Right lobe of liver (tissue), 6 donors: Measurements from ENCODE around the gene CENPM. TPM values are rescaled to one million over a fixed set of nuclear protein-coding genes. Genes with fewer than 3 reads are reported as not detected.

ENCODE experiments used
- ATAC-seq, 4 donors: fragments of 200-7000 bp; cut with Tn5 transposase; one replicate each; pipeline ENCODE4 v1.9.1; 2020; ENCODE audit warnings: mild to moderate bottlenecking in 4 of 4, moderate library complexity in 4 of 4
- DNase-seq, 3 donors: peaks; one replicate each; pipeline ENCODE4 v3.0.0-alpha.2; 2020
- H3K27ac ChIP-seq, 3 donors: fragments of 200-600 bp; one replicate each; pipeline ENCODE4 v1.8.0; 2022
- H3K27me3 ChIP-seq, 2 donors: fragments of 200-600 bp; one replicate each; pipeline ENCODE4 v1.8.0; 2022
- H3K36me3 ChIP-seq, 4 donors: fragments of 200-600 bp; sonication (generic) in 1 of 4; one replicate each; pipeline versions ENCODE4 v1.5.1 to v1.8.0; 2017 to 2022; ENCODE audit warnings: control low read depth in 1 of 4
- H3K4me1 ChIP-seq, 4 donors: fragments of 200-600 bp; sonication (generic) in 1 of 4; one replicate each; pipeline versions ENCODE4 v1.5.1 to v1.8.0; 2017 to 2022; ENCODE audit warnings: control low read depth in 1 of 4
- H3K4me3 ChIP-seq, 3 donors: fragments of 200-600 bp; one replicate each; pipeline ENCODE4 v1.8.0; 2022
- H3K9me3 ChIP-seq, 4 donors: fragments of 200-600 bp; sonication (generic) in 1 of 4; one replicate each; pipeline versions ENCODE4 v1.5.1 to v1.8.0; 2017 to 2022; ENCODE audit warnings: control low read depth in 1 of 4
- POLR2A ChIP-seq: fragments of 450-650 bp; IDR thresholded peaks from one replicate; pipeline ENCODE4 v1.6.1; 2017; ENCODE audit warnings: antibody characterized with exemption, mild to moderate bottlenecking
- WGBS: methylation state at CpG from one replicate; pipeline ENCODE4 v1.1.6; 2018; ENCODE audit warnings: low coverage, low lambda C conversion rate; ENCODE audit not compliant: insufficient coverage; ENCODE audit errors: missing lambda C conversion rate; 5-methylcytosine and 5-hydroxymethylcytosine counted together
- intact Hi-C, 2 donors: fragments of 100-400 bp; cut with DNase I; formaldehyde crosslinking; loops; one replicate each; pipeline versions ENCODE4 v1.11.2 to v1.14.1; 2022
- total RNA-seq, 6 experiments: library from RNA; depleted of rRNA in 2 of 6; stranded (reverse); fragments of >200 nt in 2 of 6; fragmentation: NEBNext Ultra II Directional in 3 of 6; extraction: Animal tissue kit (Norgen Biotek cat#: 25700) in 3 of 6; gene quantifications; one replicate each; pipeline versions ENCODE4 v1.1.0 to v1.2.4, GENCODE V29; 2016 to 2023
- TF ChIP-seq, protein P1 (sequence below), 4 donors: fragments of 200-600 bp in 3 of 4; fragments of 450-650 bp in 1 of 4; IDR thresholded peaks; one replicate each; pipeline versions ENCODE4 v1.5.1 to v1.8.0; 2016 to 2022; ENCODE audit warnings: antibody characterized with exemption in 4 of 4, mild to moderate bottlenecking in 2 of 4
- donor health status: DM: no; HTN: yes; CAD: no.
- donor health status: DM: no; HTN: no; CAD: no.
- donor health status: DM: no; HTN: no; CAD: no.
- donor health status: DM: no; HTN: yes; CAD: no.
- donor health status: DM: no; HTN: yes; CAD: no.

CENPM gene
- total RNA-seq, 6 experiments from 2014 or later, result 0.29 to 3.7 (median 1.8) TPM; not detected in 2

DNA sequence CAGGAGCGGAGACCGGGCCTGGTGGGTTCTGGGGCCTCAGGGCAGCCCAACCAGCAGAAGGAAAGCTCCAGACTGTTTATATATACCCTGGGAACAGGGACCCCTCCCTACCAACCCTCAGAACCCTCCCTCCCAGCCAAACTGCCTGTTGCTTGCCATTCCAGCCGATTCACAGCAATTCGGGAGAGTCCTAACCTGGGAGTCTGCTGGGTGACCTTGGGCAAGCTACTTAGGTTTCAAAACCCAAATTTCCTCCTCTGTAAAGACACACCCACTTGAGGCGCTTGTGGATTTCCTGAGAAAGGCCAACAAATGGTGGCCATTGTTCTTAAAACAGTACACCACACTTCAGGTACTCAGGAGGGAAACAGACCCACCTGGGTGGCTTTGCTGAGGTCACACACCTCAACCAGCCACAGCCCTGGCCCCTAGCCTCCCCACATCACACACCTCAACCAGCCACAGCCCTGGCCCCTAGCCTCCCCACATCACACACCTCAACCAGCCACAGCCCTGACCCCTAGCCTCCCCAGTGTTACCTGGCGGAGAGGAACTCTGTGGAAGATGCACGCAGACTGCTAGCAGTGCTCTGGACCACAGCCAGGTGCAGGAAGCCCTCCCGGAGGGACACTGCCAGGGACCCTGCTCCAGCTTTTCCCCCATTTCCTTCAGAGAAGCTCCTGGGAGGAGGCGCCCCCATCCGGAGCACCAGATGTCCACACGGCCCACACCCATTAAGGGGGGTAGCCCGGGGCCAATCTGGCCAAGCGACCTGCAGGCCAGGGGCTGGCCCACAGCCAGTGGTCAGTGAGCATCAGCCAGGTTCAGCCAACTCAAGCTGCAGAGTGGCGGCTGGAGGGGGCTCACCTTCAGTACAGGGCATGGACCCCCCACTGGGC lies 38.3 kb downstream of the CENPM start:
- Histone ChIP-seq H3K4me3 (no peak overlapping the region), H3K27ac (no peak overlapping the region), H3K27me3 (peaks cover 0 to 33% of the 10 kb centered on the region in 2 donors), H3K4me1 (peaks cover 0 to 21% (median 0%) of the 10 kb centered on the region in 4 donors), H3K9me3 (no peaks in the 10 kb centered on the region), H3K36me3 (peaks cover 0 to 29% (median 11%) of the 10 kb centered on the region in 4 donors)
- peak in 2 of 3 donors; percentile 44 to 60 for DNase-seq
- intact Hi-C loops, result no loop called here
- peak in 3 of 4 donors; percentile 16 to 44 (median 40) for ATAC-seq
- TF ChIP-seq POLR2A, result no peak
- TF ChIP-seq, protein P1, sequence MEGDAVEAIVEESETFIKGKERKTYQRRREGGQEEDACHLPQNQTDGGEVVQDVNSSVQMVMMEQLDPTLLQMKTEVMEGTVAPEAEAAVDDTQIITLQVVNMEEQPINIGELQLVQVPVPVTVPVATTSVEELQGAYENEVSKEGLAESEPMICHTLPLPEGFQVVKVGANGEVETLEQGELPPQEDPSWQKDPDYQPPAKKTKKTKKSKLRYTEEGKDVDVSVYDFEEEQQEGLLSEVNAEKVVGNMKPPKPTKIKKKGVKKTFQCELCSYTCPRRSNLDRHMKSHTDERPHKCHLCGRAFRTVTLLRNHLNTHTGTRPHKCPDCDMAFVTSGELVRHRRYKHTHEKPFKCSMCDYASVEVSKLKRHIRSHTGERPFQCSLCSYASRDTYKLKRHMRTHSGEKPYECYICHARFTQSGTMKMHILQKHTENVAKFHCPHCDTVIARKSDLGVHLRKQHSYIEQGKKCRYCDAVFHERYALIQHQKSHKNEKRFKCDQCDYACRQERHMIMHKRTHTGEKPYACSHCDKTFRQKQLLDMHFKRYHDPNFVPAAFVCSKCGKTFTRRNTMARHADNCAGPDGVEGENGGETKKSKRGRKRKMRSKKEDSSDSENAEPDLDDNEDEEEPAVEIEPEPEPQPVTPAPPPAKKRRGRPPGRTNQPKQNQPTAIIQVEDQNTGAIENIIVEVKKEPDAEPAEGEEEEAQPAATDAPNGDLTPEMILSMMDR (IDR thresholded peaks at IDR 0.05), result no peak
- WGBS, result 44% methylated on average over 7 of the region's 14 CpGs

DNA sequence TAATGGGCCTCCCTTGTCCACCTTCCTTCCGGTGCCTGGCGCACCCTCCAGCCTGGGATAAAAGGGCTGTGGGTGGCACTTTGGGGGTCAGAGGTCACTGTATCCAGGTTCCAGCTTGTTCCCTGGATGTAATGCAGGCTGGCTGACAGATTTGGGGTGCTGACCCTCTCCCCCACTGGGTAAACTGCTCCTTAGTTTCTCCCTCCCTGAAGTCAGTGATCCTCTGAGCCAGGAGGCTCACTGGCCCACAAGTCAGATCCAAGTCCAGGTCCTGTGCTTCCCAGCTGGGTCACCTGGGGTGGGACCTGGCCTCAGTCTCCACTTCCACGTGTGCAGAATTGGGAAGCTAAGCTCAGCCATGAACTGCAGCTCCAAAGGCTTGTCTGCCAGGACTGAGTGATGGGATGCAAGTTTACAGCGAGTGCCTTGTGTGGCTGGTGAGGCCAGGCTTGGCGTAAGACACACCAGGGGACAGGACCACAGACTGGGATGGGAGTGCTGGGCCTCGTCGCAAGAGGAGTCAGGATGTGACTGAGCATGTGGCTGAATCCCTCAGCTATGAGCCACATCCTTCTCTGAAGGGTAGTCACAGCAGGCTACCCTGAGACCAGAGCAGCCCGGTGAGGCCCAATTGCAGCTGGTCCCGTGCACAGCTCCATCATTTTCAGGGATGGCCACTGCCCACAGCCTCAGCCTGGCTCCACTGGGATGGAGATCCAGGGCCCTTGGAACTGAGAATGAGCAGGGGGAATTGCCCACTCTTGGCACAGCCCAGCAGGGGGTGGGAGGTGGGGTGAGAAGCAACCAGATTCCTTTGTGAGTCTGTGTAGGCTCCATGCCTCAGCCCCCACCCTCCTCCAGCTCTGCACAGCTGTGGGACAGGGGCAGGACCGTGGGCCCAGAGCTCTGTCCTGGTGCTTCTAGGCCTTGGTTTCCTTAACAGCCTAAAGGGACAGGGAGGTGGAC lies 39.2 kb downstream of the CENPM start:
- intact Hi-C loops, result no loop called here
- Histone ChIP-seq H3K4me3 (no peak overlapping the region), H3K27ac (no peak overlapping the region), H3K9me3 (no peaks in the 10 kb centered on the region), H3K27me3 (peaks cover 0 to 25% of the 10 kb centered on the region in 2 donors), H3K36me3 (peaks cover 0 to 32% (median 11%) of the 10 kb centered on the region in 4 donors), H3K4me1 (peaks cover 0 to 26% (median under 1%) of the 10 kb centered on the region in 4 donors)
- DNase-seq (peak in 1 of 3 donors; percentile 34), ATAC-seq (no peak)
- TF ChIP-seq, protein P1 (IDR thresholded peaks at IDR 0.05), result no peak
- TF ChIP-seq POLR2A, result no peak
- WGBS, result 73% methylated on average over 2 of the region's 10 CpGs

DNA sequence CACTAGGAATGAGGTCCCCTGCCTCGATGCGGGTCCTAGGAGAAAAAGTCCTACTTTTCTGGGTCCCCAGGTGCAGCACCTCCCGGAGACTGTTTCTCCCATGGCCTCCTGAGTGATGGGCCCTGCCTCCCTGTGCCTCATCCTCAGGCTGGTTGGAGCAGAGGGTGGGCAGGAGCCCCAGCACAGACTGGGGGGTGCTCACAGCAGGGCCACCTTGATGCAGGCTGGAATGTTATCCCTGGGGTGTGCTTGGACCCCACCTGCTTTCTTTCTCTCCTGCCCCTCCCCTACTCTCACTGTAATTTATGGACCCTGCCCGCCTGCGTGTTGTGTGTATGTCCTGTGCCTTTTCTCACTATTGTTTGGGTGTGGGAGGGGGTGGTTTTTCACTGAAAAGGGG lies 40.1 kb downstream of the CENPM start:
- TF ChIP-seq, protein P1 (IDR thresholded peaks at IDR 0.05), result no peak
- TF ChIP-seq POLR2A, result no peak
- no peaks in the 10 kb centered on the region for H3K9me3 ChIP-seq
- DNase-seq, result no peak
- WGBS, result 90% methylated on average over 3 of the region's 5 CpGs
- H3K36me3 ChIP-seq, result peaks cover 0 to 34% (median 11%) of the 10 kb centered on the region in 4 donors
- H3K4me3 ChIP-seq, result no peak overlapping the region
- intact Hi-C loops, result no loop called here
- no peak for ATAC-seq
- peaks cover 0 to 35% (median 5%) of the 10 kb centered on the region in 4 donors for H3K4me1 ChIP-seq
- H3K27me3 ChIP-seq, result peaks cover 0 to 21% of the 10 kb centered on the region in 2 donors
- H3K27ac ChIP-seq, result no peak overlapping the region

DNA sequence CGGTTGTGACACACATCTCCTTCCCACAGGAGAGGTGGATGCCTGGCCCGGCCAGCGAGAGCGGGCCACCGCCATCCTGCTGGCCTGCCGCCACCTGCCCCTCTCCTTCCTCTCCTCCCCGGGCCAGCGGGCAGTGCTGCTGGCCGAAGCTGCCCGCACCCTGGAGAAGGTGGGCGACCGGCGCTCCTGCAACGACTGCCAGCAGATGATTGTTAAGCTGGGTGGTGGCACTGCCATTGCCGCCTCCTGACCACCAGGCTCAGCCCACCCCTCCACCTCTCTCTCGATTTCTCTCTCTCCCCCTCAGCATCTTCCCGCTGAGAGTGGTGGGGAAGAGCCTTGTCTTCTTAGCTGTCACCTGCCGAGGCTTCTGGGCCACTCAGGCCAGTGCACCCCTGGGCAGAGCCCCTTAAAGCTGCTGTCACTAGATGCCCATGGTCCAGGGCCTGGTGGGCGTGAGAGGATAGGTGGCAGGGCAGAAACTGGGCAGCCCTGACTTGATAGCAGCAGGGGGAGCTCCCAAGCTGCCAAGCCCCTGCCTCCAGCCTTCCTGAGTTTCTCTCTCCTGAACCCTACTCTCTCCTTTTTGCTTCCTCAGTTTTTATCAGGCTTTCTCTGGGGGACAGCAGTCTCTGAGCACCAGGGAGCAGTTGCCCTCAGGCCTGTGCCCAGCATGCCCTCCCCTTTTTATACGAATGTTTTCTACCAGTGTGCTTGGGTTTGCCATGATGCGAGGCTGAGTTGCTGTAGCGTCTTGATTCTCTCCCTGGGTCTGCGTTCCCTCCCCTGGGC lies 41.3 kb downstream of the CENPM start:
- 88% methylated on average over 4 of the region's 23 CpGs for WGBS
- H3K27me3 ChIP-seq, result peaks cover 0 to 12% of the 10 kb centered on the region in 2 donors
- no peak for TF ChIP-seq POLR2A
- intact Hi-C loops, result no loop called here
- DNase-seq (peak in 1 of 3 donors; percentile 44), ATAC-seq (no peak)
- no peaks in the 10 kb centered on the region for H3K9me3 ChIP-seq
- peaks cover 0 to 33% (median 7%) of the 10 kb centered on the region in 4 donors for H3K4me1 ChIP-seq
- H3K27ac ChIP-seq, result no peak overlapping the region
- H3K36me3 ChIP-seq, result peaks cover 0 to 43% (median 13%) of the 10 kb centered on the region in 4 donors
- H3K4me3 ChIP-seq, result no peak overlapping the region
